H9 (cell line): Measurements from ENCODE around the gene B3GNT4. TPM values are rescaled to one million over a fixed set of nuclear protein-coding genes. Genes with fewer than 3 reads are reported as not detected.

ENCODE experiments used
- DNase-seq: peaks from one replicate; pipeline ENCODE4 v3.0.0-alpha.2; 2017
- H2AFZ ChIP-seq: one replicate; pipeline ENCODE4 v1.6.1; 2013; ENCODE audit warnings: mild to moderate bottlenecking, low read length, control low read depth, moderate library complexity
- H2AK5ac ChIP-seq: 2 replicates; pipeline ENCODE4 v1.6.1; 2013; ENCODE audit warnings: low read length, control low read depth, mixed read lengths; ENCODE audit not compliant: insufficient read length
- H2BK120ac ChIP-seq: one replicate; pipeline ENCODE4 v1.6.1; 2013; ENCODE audit warnings: low read depth, mild to moderate bottlenecking, low read length, control low read depth, inconsistent platforms; ENCODE audit not compliant: poor library complexity, severe bottlenecking
- H2BK12ac ChIP-seq: 2 replicates; pipeline ENCODE4 v1.6.1; 2013; ENCODE audit warnings: low read length, control low read depth, mixed read lengths, low read depth; ENCODE audit not compliant: insufficient read length
- H2BK15ac ChIP-seq: 2 replicates; pipeline ENCODE4 v1.6.1; 2013; ENCODE audit warnings: low read depth, low read length, control low read depth
- H2BK20ac ChIP-seq: one replicate; pipeline ENCODE4 v1.6.1; 2013; ENCODE audit warnings: low read depth, mild to moderate bottlenecking, low read length, control low read depth, inconsistent platforms; ENCODE audit not compliant: poor library complexity, severe bottlenecking
- H2BK5ac ChIP-seq: 2 replicates; pipeline ENCODE4 v1.6.1; 2013; ENCODE audit warnings: low read length, control low read depth, mixed read lengths; ENCODE audit not compliant: insufficient read length
- H3K14ac ChIP-seq: 2 replicates; pipeline ENCODE4 v1.6.1; 2013; ENCODE audit warnings: low read length, control low read depth; ENCODE audit not compliant: insufficient read depth
- H3K18ac ChIP-seq: 2 replicates; pipeline ENCODE4 v1.6.1; 2013; ENCODE audit warnings: low read depth, mild to moderate bottlenecking, mixed read lengths, low read length, control low read depth; ENCODE audit not compliant: insufficient read length
- H3K23ac ChIP-seq: 2 replicates; pipeline ENCODE4 v1.6.1; 2013; ENCODE audit warnings: low read length, control low read depth, mixed read lengths, low read depth; ENCODE audit not compliant: insufficient read length
- H3K23me2 ChIP-seq: 2 replicates; pipeline ENCODE4 v1.6.1; 2013; ENCODE audit warnings: low read depth, mild to moderate bottlenecking, mixed read lengths, low read length, control low read depth; ENCODE audit not compliant: insufficient read length, poor library complexity, severe bottlenecking
- H3K27ac ChIP-seq: 2 replicates; pipeline ENCODE4 v1.5.1; 2013; ENCODE audit warnings: low read length, control low read depth, mixed read lengths, low read depth; ENCODE audit not compliant: insufficient read length
- H3K27me3 ChIP-seq: 2 replicates; pipeline ENCODE4 v1.6.1; 2013; ENCODE audit warnings: low read length, control low read depth, inconsistent platforms; ENCODE audit not compliant: insufficient read depth
- H3K4ac ChIP-seq: 2 replicates; pipeline ENCODE4 v1.6.1; 2013; ENCODE audit warnings: low read depth, mild to moderate bottlenecking, control low read depth, inconsistent platforms, low read length, moderate library complexity
- H3K4me1 ChIP-seq: 2 replicates; pipeline ENCODE4 v1.6.1; 2013; ENCODE audit warnings: low read length, control low read depth, inconsistent platforms; ENCODE audit not compliant: insufficient read depth
- H3K4me2 ChIP-seq: 2 replicates; pipeline ENCODE4 v1.6.1; 2013; ENCODE audit warnings: low read length, control low read depth, mixed read lengths; ENCODE audit not compliant: insufficient read length, insufficient read depth
- H3K56ac ChIP-seq: 2 replicates; pipeline ENCODE4 v1.6.1; 2013; ENCODE audit warnings: low read depth, mild to moderate bottlenecking, mixed read lengths, low read length, control low read depth; ENCODE audit not compliant: insufficient read length
- H3K79me1 ChIP-seq: 2 replicates; pipeline ENCODE4 v1.6.1; 2013; ENCODE audit warnings: low read depth, mild to moderate bottlenecking, moderate library complexity, low read length, control low read depth, inconsistent platforms; ENCODE audit not compliant: insufficient read depth, poor library complexity, severe bottlenecking
- H3K79me2 ChIP-seq: 2 replicates; pipeline ENCODE4 v1.6.1; 2013; ENCODE audit warnings: low read length, control low read depth, inconsistent platforms; ENCODE audit not compliant: insufficient read depth
- H3K9ac ChIP-seq: 2 replicates; pipeline ENCODE4 v1.6.1; 2013; ENCODE audit warnings: low read length, control low read depth, mixed read lengths; ENCODE audit not compliant: insufficient read length; ENCODE audit errors: extremely low read depth
- H3K9me3 ChIP-seq: one replicate; pipeline ENCODE4 v1.6.1; 2013; ENCODE audit warnings: low read depth, low read length, inconsistent platforms; ENCODE audit not compliant: control insufficient read depth
- H3T11ph ChIP-seq: one replicate; pipeline ENCODE4 v1.6.1; 2013; ENCODE audit warnings: mild to moderate bottlenecking, low read length, control low read depth, inconsistent platforms
- H4K20me1 ChIP-seq: one replicate; pipeline ENCODE4 v1.6.1; 2013; ENCODE audit not compliant: control insufficient read depth, insufficient read length, insufficient read depth
- H4K5ac ChIP-seq: 2 replicates; pipeline ENCODE4 v1.6.1; 2013; ENCODE audit warnings: low read depth, mild to moderate bottlenecking, mixed read lengths, low read length, control low read depth; ENCODE audit not compliant: insufficient read length
- H4K8ac ChIP-seq: replicated peaks from 2 replicates; pipeline ENCODE4 v1.6.1; 2013; ENCODE audit warnings: low read length, control low read depth, mixed read lengths, low read depth; ENCODE audit not compliant: insufficient read length
- H4K91ac ChIP-seq: 2 replicates; pipeline ENCODE4 v1.6.1; 2013; ENCODE audit warnings: low read depth, mild to moderate bottlenecking, moderate library complexity, mixed read lengths, low read length, control low read depth; ENCODE audit not compliant: insufficient read length
- H3K27ac Mint-ChIP-seq, 3 experiments: 2 replicates in 2 of 3; 3 replicates in 1 of 3; pipeline ENCODE4 v1.8.0; 2020 to 2021; ENCODE audit warnings: mixed read lengths in 3 of 3, mild to moderate bottlenecking in 1 of 3, moderate library complexity in 1 of 3
- H3K27me3 Mint-ChIP-seq: 2 replicates; pipeline ENCODE4 v1.8.0; 2021; ENCODE audit warnings: low read depth, mild to moderate bottlenecking, moderate library complexity, mixed read lengths
- H3K36me3 Mint-ChIP-seq, 3 experiments: 2 replicates in 2 of 3; 3 replicates in 1 of 3; pipeline ENCODE4 v1.8.0; 2020 to 2021; ENCODE audit warnings: low read depth in 3 of 3, mixed read lengths in 3 of 3; ENCODE audit not compliant: insufficient read depth in 1 of 3
- H3K4me1 Mint-ChIP-seq, 2 experiments: 2 replicates each; pipeline ENCODE4 v1.8.0; 2020; ENCODE audit warnings: mixed read lengths in 2 of 2
- H3K4me3 Mint-ChIP-seq, 2 experiments: 2 replicates in 1 of 2; 3 replicates in 1 of 2; pipeline ENCODE4 v1.8.0; 2020 to 2021; ENCODE audit warnings: mild to moderate bottlenecking in 2 of 2, mixed read lengths in 2 of 2, moderate library complexity in 1 of 2
- H3K9me3 Mint-ChIP-seq, 2 experiments: 2 replicates in 1 of 2; 3 replicates in 1 of 2; pipeline ENCODE4 v1.8.0; 2020; ENCODE audit warnings: mild to moderate bottlenecking in 2 of 2, mixed read lengths in 2 of 2, moderate library complexity in 1 of 2
- WGBS: extraction: QIAGEN DNeasy Blood & Tissue Kit; methylation state at CpG from one replicate; pipeline ENCODE4 v1.1.7; 2013; ENCODE audit warnings: missing lambda C conversion rate, low lambda C conversion rate, mixed read lengths; ENCODE audit not compliant: insufficient read length; ENCODE audit errors: extremely low coverage; 5-methylcytosine and 5-hydroxymethylcytosine counted together
- total RNA-seq: library from RNA; stranded (reverse); gene quantifications from 2 replicates; pipeline ENCODE4 v1.2.1, GENCODE V29; 2021
- TF ChIP-seq, protein P1 (sequence below): fragments of 200-600 bp; sonication (generic); conservative IDR thresholded peaks from 3 replicates; pipeline ENCODE4 v1.8.0; 2021; ENCODE audit warnings: antibody characterized with exemption, mild to moderate bottlenecking

The B3GNT4 gene
- total RNA-seq, 1 experiment from 2014 or later: 1.0 TPM

DNA sequence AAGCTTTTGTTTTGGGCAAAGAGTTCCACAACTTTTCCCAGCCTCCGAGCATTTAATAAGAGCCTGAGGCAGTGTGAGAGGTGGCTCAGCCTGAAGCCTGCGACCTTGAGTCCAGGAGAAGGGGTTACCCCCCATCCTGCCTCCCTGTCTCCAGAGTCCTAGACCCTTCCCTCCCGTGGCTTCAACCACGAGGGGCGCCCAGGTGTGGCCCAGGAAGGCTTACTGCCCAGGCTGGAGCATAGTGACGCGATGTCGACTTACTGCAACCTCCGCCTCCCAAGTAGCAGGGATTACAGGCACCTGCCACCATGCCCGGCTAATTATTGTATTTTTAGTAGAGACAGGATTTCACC lies 19.9 kb upstream of the B3GNT4 start:
- Mint-ChIP-seq H3K36me3 (no peaks in the 10 kb centered on the region; a peak in 2 of 7 replicates), H3K27ac (no peak overlapping the region), H3K9me3 (no peaks in the 10 kb centered on the region; a peak in 1 of 5 replicates), H3K4me3 (peak overlapping the region; percentile 66 to 78), H3K4me1 (peaks cover 3 to 8% of the 10 kb centered on the region in 2 experiments; a peak in 2 of 4 replicates), H3K27me3 (peaks cover 29% of the 10 kb centered on the region)
- Histone ChIP-seq H3K79me1 (no peaks in the 10 kb centered on the region), H2AFZ (no peak overlapping the region), H3K56ac (no peak overlapping the region), H2BK12ac (no peak overlapping the region), H3K27ac (no peak overlapping the region), H3K79me2 (no peaks in the 10 kb centered on the region), H4K20me1 (peaks cover 1% of the 10 kb centered on the region), H2BK15ac (no peak overlapping the region), H3K9ac (no peak overlapping the region), H3K27me3 (no peaks in the 10 kb centered on the region), H2AK5ac (no peak overlapping the region), H4K5ac (no peak overlapping the region), H3K4ac (no peak overlapping the region), H3K4me2 (peak overlapping the region; percentile 28), H3K18ac (no peak overlapping the region), H4K91ac (no peak overlapping the region), H3T11ph (no peak overlapping the region), H3K23me2 (no peaks in the 10 kb centered on the region), H3K23ac (no peak overlapping the region), H4K8ac (no peak overlapping the region), H2BK120ac (no peak overlapping the region), H3K14ac (no peak overlapping the region), H3K4me1 (no peaks in the 10 kb centered on the region), H2BK20ac (no peak overlapping the region), H2BK5ac (no peak overlapping the region), H3K9me3 (no peaks in the 10 kb centered on the region)
- no peak for DNase-seq
- TF ChIP-seq, protein P1, sequence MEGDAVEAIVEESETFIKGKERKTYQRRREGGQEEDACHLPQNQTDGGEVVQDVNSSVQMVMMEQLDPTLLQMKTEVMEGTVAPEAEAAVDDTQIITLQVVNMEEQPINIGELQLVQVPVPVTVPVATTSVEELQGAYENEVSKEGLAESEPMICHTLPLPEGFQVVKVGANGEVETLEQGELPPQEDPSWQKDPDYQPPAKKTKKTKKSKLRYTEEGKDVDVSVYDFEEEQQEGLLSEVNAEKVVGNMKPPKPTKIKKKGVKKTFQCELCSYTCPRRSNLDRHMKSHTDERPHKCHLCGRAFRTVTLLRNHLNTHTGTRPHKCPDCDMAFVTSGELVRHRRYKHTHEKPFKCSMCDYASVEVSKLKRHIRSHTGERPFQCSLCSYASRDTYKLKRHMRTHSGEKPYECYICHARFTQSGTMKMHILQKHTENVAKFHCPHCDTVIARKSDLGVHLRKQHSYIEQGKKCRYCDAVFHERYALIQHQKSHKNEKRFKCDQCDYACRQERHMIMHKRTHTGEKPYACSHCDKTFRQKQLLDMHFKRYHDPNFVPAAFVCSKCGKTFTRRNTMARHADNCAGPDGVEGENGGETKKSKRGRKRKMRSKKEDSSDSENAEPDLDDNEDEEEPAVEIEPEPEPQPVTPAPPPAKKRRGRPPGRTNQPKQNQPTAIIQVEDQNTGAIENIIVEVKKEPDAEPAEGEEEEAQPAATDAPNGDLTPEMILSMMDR: no peak
- WGBS: no CpG with 5 or more reads among the region's 10 CpGs
